ENCODE data around the gene CDC14B. TPM values are rescaled to one million over a fixed set of nuclear protein-coding genes. Genes with fewer than 3 reads are reported as not detected.

CDC14B gene
- total and polyA plus RNA-seq, 2 of the 4 experiments (the other 2 are of a cell fraction) = 9.7 to 26.3 TPM

DNA sequence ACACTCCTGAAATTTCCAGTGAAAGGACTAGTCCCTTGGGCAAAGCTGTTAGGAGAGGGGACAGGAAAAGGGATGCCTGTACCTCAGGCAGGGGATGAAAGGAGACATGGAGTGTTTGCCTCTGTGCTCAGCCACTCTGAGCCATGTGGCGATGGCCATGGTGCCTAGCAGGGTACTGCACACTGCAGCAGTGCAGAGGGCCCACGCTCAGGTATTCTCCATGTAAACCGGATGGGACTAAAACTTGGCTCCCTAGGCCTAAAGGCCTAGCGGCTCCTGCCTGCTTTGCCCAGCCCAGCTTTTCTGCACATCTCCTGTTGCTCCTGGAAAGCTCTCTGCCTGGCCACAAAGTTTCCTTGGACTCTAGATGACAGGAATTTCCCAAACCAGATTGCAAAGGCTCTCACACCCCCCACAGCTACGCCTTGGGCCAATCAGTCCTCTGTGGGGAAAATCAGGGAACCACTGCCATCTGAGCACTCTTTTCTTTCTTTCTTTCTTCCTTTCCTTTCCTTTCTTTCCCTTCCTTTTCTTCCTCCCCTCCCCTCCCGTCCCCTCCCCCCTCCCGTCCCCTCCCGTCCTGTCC, 125.3 kb downstream of the CDC14B start:
- Histone ChIP-seq H3K56ac (ENCODE audit: extremely low read depth, insufficient read depth, low read length) (no peak overlapping the region), H3K9me1 (ENCODE audit: insufficient read depth, low read length) (peaks cover 17% of the 10 kb centered on the region), H2AK9ac (replicated peaks; ENCODE audit: low read depth, low read length, poor library complexity) (no peak overlapping the region), H3K27ac (ENCODE audit: insufficient read depth, low read length) (no peak overlapping the region), H4K5ac (ENCODE audit: low read depth, low read length) (no peak overlapping the region), H3K27me3 (ENCODE audit: control insufficient read depth, insufficient read depth, low read length) (no peaks in the 10 kb centered on the region), H3K4me2 (ENCODE audit: low read depth, low read length) (no peak overlapping the region), H4K8ac (ENCODE audit: low read depth in 2 of 2, low read length in 2 of 2) (no peak overlapping the region), H3K79me1 (ENCODE audit: low read depth in 1 of 2, low read length in 2 of 2) (peaks cover 0 to 12% of the 10 kb centered on the region in 2 experiments; a peak in 1 of 4 replicates), H2BK20ac (ENCODE audit: low read depth, low read length) (no peak overlapping the region), H3K9ac (ENCODE audit: low read depth, low read length) (no peak overlapping the region; the same call in 1 of the 2 replicates), H3K36me3 (ENCODE audit: control insufficient read depth, insufficient read depth, low read length) (peaks cover 10% of the 10 kb centered on the region), H2AFZ (replicated peaks; ENCODE audit: low read length, poor library complexity) (no peak overlapping the region), H4K20me1 (ENCODE audit: insufficient read depth, low read length) (peaks cover 14% of the 10 kb centered on the region), H3K14ac (replicated peaks; ENCODE audit: low read depth, low read length) (no peak overlapping the region), H2BK120ac (ENCODE audit: low read depth, low read length) (no peak overlapping the region), H3K23ac (ENCODE audit: low read depth, low read length) (no peak overlapping the region), H3K18ac (ENCODE audit: low read depth, low read length) (no peak overlapping the region), H2BK5ac (ENCODE audit: low read depth, low read length, poor library complexity, severe bottlenecking) (no peak overlapping the region), H3K4ac (ENCODE audit: low read depth, low read length) (no peak overlapping the region), H3K4me3 (ENCODE audit: insufficient read depth, low read depth, low read length) (no peak overlapping the region), H3K4me1 (ENCODE audit: control insufficient read depth, insufficient read depth, low read length) (peaks cover 18% of the 10 kb centered on the region), H4K91ac (ENCODE audit: insufficient read depth, low read depth, low read length) (no peak overlapping the region), H3K9me3 (ENCODE audit: control insufficient read depth, insufficient read depth, low read length) (no peaks in the 10 kb centered on the region), H2AK5ac (ENCODE audit: low read depth, low read length) (peak overlapping the region; percentile 74; the same call in 1 of the 2 replicates), H2BK15ac (ENCODE audit: low read depth, low read length) (no peak overlapping the region)
- TF ChIP-seq RAD21 (IDR thresholded peaks at IDR 0.05; ENCODE audit: low read length) = no peak
- TF ChIP-seq, protein P1, sequence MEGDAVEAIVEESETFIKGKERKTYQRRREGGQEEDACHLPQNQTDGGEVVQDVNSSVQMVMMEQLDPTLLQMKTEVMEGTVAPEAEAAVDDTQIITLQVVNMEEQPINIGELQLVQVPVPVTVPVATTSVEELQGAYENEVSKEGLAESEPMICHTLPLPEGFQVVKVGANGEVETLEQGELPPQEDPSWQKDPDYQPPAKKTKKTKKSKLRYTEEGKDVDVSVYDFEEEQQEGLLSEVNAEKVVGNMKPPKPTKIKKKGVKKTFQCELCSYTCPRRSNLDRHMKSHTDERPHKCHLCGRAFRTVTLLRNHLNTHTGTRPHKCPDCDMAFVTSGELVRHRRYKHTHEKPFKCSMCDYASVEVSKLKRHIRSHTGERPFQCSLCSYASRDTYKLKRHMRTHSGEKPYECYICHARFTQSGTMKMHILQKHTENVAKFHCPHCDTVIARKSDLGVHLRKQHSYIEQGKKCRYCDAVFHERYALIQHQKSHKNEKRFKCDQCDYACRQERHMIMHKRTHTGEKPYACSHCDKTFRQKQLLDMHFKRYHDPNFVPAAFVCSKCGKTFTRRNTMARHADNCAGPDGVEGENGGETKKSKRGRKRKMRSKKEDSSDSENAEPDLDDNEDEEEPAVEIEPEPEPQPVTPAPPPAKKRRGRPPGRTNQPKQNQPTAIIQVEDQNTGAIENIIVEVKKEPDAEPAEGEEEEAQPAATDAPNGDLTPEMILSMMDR (conservative IDR thresholded peaks at IDR 0.05; ENCODE audit: low read depth, low read length) = no peak
- TF ChIP-seq RCOR1 (IDR thresholded peaks at IDR 0.05; ENCODE audit: insufficient replicate concordance, low read length) = no peak
- no peak for TF ChIP-seq CHD1 (IDR thresholded peaks at IDR 0.05; ENCODE audit: low read depth, low read length)
- TF ChIP-seq, protein P2, sequence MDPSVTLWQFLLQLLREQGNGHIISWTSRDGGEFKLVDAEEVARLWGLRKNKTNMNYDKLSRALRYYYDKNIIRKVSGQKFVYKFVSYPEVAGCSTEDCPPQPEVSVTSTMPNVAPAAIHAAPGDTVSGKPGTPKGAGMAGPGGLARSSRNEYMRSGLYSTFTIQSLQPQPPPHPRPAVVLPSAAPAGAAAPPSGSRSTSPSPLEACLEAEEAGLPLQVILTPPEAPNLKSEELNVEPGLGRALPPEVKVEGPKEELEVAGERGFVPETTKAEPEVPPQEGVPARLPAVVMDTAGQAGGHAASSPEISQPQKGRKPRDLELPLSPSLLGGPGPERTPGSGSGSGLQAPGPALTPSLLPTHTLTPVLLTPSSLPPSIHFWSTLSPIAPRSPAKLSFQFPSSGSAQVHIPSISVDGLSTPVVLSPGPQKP (IDR thresholded peaks at IDR 0.05; ENCODE audit: borderline replicate concordance, low read depth, low read length) = no peak
- TF ChIP-seq CEBPB (IDR thresholded peaks at IDR 0.05; ENCODE audit: low read depth, low read length) = no peak
- TF ChIP-seq, protein P3, sequence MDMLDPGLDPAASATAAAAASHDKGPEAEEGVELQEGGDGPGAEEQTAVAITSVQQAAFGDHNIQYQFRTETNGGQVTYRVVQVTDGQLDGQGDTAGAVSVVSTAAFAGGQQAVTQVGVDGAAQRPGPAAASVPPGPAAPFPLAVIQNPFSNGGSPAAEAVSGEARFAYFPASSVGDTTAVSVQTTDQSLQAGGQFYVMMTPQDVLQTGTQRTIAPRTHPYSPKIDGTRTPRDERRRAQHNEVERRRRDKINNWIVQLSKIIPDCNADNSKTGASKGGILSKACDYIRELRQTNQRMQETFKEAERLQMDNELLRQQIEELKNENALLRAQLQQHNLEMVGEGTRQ (IDR thresholded peaks at IDR 0.05; ENCODE audit: low read depth, low read length) = no peak
- no peak for TF ChIP-seq RFX5 (IDR thresholded peaks at IDR 0.05; ENCODE audit: low read depth, low read length)
- TF ChIP-seq SMC3 (IDR thresholded peaks at IDR 0.05; ENCODE audit: low read depth, low read length) = no peak
- TF ChIP-seq MAFK (IDR thresholded peaks at IDR 0.05; ENCODE audit: low read depth, low read length) = no peak
- no peak for TF ChIP-seq BHLHE40 (IDR thresholded peaks at IDR 0.05; ENCODE audit: low read depth, low read length)
- no peak for TF ChIP-seq POLR2A (IDR thresholded peaks at IDR 0.05; ENCODE audit: low read depth, low read length)
- no peak for TF ChIP-seq FOS (IDR thresholded peaks at IDR 0.05; ENCODE audit: low read depth, low read length)
- no peak for TF ChIP-seq NFE2L2 (IDR thresholded peaks at IDR 0.05; ENCODE audit: low read depth, low read length)
- TF ChIP-seq MAZ (IDR thresholded peaks at IDR 0.05; ENCODE audit: borderline replicate concordance, low read depth, low read length) = no peak
- no peak for TF ChIP-seq MXI1 (IDR thresholded peaks at IDR 0.05; ENCODE audit: borderline replicate concordance, low read depth, low read length)
- intact Hi-C loops (cut with micrococcal nuclease) = no loop called here
- ChIA-PET POLR2A (ENCODE audit: unreplicated experiment) (interaction anchor here (0.5 kb wide), 1 partner anchor 1229 kb away, joined by 7 read pairs; no protein-coding TSS in a partner anchor), CTCF (no interaction called here)
- in situ Hi-C loops (cut with MboI; ENCODE audit: low sequenced_read_pairs) = no loop called here
- DNase-seq = no peak
- BruUV-seq (replicated peaks) = no TSS peak
- 100% methylated on average over 6 of the region's 8 CpGs; no CpG with 5 or more reads in 1 of the 2 experiments for WGBS, 2 experiments (ENCODE audit: extremely low coverage in 2 of 2, insufficient read length in 1 of 2)
- no peak for ATAC-seq (ENCODE audit: low read depth)
- dilution Hi-C loops (cut with HindIII; ENCODE audit: low sequenced_read_pairs, unreplicated experiment) = no loop called here

Data from IMR-90 (cell line).